ENCODE results near the gene TACO1. TPM values are rescaled to one million over a fixed set of nuclear protein-coding genes. Genes with fewer than 3 reads are reported as not detected.

TACO1 gene
- 52.7 to 55.5 TPM (median 53.7 TPM) in 5 replicates for total RNA-seq (2022; extraction: Qiagen RNA extraction; ENCODE audit: low read depth)

DNA sequence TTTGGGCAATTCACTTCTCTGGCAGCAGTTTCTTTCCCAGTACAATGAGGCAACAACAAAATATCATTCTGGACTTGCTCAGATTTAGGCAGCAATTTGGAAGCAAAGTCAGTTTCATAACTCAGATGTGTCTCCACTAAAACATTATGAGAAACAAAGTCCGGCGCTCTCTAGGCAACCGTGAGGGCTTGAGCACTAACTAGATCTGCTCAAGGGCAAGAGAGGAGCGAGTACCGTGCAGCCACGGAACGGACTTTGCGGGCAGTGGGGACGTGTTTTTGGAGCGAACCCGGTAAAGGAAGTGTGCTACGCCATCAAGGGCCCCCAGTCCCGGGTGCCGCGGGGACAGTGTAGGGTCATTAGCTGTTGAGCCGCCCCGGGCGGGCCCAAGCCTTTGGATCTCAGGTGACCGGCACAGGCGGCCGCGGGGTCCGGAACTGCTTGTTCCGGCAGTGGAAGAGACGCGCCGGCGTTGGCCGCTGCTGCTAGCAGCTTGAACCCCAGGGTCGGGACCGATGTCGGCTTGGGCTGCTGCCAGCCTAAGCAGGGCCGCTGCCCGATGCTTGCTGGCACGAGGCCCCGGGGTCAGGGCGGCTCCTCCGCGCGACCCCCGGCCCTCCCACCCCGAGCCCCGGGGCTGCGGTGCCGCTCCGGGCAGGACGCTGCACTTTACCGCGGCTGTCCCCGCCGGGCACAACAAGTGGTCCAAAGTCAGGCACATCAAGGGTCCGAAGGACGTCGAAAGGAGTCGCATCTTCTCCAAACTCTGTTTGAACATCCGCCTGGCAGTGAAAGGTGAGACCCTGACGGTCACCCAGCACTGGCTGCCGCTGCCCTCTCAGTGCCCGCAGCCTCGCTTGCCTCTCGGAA lies at the start of gene TACO1:
TACO1 (plus strand) TSS at position 327 of the 870 bp plus-strand sequence; CDS start at position 516, 189 bp downstream.

DNA sequence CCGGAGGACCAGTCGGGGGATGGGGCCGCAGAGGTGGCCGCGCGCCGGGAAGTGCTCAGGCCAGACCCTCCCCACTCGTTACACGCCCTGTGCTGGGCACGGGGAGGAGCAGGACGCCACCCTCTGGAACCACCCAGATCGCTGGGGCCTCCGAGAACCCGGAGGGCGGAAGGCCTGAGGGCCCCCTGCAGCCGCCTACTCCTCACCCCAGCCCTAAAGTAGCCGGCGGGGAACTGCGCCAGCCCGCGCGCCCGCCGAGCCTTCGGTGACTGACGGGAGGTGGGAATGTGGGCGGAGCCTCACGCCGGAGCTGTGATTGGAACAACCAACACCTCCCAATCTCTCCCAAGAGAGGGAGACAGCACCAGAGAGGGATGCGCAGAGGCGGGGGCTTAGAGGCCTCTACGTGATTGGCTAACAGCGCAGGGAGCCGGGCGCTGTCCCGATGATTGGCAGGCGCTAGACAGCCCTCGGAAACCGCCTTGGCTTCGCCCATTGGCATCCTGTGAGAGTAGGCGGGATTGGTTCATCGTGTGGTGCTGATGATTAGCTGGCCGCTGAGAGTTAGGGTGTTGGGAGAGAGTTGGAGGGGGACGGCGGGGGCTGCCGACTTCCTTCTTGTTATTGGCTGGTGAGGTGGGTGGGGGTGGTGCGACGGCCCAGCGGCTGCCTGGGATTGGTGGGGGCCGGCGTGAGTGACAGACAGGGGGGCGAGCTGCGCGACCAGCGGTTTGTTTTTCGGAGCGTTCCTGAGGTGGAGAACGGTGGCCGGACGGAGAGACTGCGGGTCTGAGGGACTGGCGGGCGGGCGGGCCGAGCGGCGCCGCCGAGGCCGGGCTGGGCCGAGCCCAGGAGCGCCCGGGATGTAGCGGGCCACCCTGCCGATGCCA lies 21.2 kb downstream of the TACO1 start, which contains the start of gene MAP3K3:
MAP3K3 (plus strand) TSS at position 734 of the 890 bp plus-strand sequence. CDS start 343 bp downstream, outside the sequence.

Other genes starting within 250 kb of the TACO1 start
- 23.5 to 34.9 TPM (median 33.8 TPM) in 5 replicates for gene CYB561, start 154.6 kb upstream of the TACO1 start, total RNA-seq (2022; extraction: Qiagen RNA extraction; ENCODE audit: low read depth)
- gene ACE, start 123.8 kb upstream of the TACO1 start, total RNA-seq (2022; extraction: Qiagen RNA extraction; ENCODE audit: low read depth) = 0.50 to 1.4 TPM (median 0.71 TPM) in 5 replicates
- not detected in 5 replicates for gene KCNH6, start 77.5 kb upstream of the TACO1 start, total RNA-seq (2022; extraction: Qiagen RNA extraction; ENCODE audit: low read depth)
- gene DCAF7, start 50.4 kb upstream of the TACO1 start, total RNA-seq (2022; extraction: Qiagen RNA extraction; ENCODE audit: low read depth) = 39.8 to 65.6 TPM (median 59.4 TPM) in 5 replicates
- 12.0 to 18.2 TPM (median 17.4 TPM) in 5 replicates for gene MAP3K3, start 21.5 kb downstream of the TACO1 start, total RNA-seq (2022; extraction: Qiagen RNA extraction; ENCODE audit: low read depth)
- 5.9 to 15.6 TPM (median 13.4 TPM) in 5 replicates for gene LIMD2, start 99.2 kb downstream of the TACO1 start, total RNA-seq (2022; extraction: Qiagen RNA extraction; ENCODE audit: low read depth)
- gene STRADA, start 140.9 kb downstream of the TACO1 start, total RNA-seq (2022; extraction: Qiagen RNA extraction; ENCODE audit: low read depth) = 25.3 to 30.1 TPM (median 26.8 TPM) in 5 replicates
- gene CCDC47, start 172.7 kb downstream of the TACO1 start, total RNA-seq (2022; extraction: Qiagen RNA extraction; ENCODE audit: low read depth) = 95.9 to 135 TPM (median 108 TPM) in 5 replicates
- gene DDX42, start 173.3 kb downstream of the TACO1 start, total RNA-seq (2022; extraction: Qiagen RNA extraction; ENCODE audit: low read depth) = 86.2 to 127 TPM (median 101 TPM) in 5 replicates
- gene PSMC5, start 226.5 kb downstream of the TACO1 start, total RNA-seq (2022; extraction: Qiagen RNA extraction; ENCODE audit: low read depth) = 204 to 242 TPM (median 212 TPM) in 5 replicates
- 55.3 to 68.1 TPM (median 57.2 TPM) in 5 replicates for gene FTSJ3, start 226.8 kb downstream of the TACO1 start, total RNA-seq (2022; extraction: Qiagen RNA extraction; ENCODE audit: low read depth)
- gene SMARCD2, start 241.8 kb downstream of the TACO1 start, total RNA-seq (2022; extraction: Qiagen RNA extraction; ENCODE audit: low read depth) = 45.9 to 66.3 TPM (median 59.3 TPM) in 5 replicates

Data from A549 treated with ZK216348 at 1 μM for 4 hours (cell line).